UCSD-AML1 (cell line): ENCODE data around the gene IGF1R.

Source experiments
- DNase-seq: peaks from one replicate; lab custom pipeline; 2025; ENCODE audit not compliant: unreplicated experiment; lab: John Stamatoyannopoulos, UW

IGF1R gene

DNA sequence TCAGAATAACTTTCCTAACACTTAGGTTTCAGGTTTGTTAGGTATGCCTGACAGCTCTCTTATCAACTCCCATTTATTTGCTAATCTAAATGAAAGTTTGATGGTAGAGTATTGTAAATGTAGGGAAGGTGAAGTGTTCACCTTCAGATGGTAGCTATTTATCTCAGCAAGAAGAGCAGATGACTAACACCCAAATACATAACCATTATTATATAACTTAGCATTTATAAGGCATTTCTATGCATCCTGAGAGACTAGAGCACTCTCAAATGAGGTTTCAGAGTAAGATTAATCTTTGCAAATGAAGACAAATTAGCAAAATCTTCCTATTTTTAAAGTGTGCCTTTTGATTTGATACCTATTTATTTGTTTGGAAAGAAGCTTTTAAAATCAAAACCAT is 143.8 kb downstream of the IGF1R start:
- no peak for DNase-seq

DNA sequence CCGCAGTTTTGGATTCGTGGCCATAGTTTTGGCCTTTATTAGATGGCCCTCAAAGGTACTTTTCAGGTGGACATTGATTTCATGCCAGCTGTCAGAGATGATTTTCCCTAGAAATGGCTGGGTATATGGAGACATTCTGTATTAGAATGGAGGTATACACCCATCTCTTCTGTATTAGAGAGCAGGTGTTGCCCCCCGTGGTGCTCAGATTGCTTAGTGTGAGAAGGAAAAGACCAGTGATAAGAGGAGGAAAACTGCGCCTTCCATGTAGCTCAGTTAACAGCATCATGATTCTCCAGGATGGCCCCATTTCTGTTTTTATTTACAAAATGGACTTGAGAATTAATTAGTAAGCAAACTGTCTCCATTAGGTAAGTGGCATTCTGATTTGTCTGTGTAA is 145.9 kb downstream of the IGF1R start:
- DNase-seq = no peak

DNA sequence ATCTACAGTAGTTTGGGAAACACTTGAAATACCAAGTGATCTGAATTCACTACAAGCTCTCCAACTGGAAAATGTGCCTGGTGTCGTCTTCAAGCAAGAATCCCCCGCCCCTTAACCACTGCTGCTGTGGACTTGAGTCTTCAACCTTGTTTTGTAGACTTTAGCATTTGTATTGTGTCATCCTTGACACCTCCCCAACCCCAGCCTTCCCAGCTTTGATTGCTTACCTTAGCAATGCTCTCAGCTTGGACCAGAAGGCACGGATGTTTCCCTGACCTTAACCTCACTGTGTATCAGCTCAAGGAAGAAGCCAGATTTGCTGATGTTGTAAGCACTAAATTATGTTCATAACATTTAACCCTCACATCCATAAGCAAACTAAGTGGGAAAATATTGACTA is 146.4 kb downstream of the IGF1R start:
- no peak for DNase-seq

DNA sequence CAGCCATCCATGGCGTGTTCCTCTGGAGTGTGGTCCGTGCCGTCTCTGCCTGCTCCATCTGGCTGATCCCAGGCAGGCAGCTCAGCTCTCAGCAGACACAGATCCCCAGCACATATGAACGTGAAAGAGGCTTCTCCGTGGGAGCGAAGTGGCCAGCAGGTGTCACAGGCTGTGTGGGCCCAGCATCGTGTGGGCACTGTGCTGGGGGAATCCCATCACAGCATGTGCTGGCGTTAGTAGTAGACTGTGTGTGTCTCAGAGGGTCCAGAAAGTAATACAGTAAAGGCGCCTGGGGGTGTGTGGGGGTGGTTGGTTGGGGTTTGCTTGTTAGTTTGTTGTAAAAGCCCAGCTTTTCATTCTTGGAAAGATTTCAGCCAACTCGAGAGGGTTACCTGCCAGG is 147.6 kb downstream of the IGF1R start:
- no peak for DNase-seq

DNA sequence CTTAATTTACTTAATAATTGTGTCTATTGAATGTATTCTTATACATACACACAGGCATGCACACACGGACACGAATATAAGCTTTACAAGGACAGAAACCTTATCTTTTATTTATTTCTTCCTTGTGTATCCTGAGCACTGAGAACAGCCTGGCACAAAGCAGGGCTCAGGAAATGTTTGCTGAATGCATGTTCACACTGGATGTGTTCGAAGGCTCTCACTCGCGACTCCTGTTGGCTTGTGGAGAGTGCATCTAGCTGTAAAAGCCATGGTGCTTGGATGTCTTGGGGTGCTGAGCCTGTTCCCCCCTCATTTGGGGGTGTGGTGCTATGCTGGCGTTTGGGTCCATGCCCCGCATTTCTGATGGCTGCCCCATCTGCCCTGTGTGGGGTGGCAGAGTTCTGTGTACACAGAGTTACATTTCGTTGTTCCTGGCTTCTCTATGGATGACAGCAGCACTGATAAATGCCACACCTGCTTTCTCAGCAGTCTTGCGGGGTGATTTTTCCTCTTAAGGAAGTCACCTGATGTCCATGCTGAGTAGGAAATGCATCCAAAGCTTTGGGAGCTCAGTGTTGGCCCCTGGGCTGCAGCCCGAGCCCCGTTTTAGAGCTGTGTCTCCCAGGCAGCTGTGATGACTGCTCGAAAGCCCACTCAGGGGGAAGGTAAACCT is 148.5 kb downstream of the IGF1R start:
- no peak for DNase-seq

DNA sequence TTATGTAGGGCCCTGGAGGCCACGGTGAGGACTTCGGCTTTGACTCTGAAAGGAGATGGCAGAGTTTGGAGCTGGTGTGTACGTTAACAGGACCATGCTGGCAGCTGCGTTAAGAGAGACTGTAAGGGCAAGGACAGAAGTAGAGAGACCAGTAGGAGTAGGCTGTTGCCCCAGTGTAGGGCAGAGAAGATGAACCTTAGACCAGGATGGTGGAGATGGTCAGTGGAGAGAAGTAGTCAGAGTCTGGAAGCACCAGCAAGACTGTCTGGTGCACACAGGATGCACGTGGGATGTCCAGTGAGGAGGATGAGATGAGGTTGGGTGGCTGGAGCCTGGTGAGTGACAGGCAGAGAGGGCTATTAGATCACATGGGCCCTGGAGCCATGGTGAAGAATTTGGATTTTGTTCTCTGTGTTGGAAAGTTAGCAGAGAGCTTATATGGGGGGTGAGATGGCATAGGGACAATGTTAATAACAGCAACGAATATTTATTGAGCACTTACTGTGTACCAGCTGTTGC is 150.1 kb downstream of the IGF1R start:
- no peak for DNase-seq

DNA sequence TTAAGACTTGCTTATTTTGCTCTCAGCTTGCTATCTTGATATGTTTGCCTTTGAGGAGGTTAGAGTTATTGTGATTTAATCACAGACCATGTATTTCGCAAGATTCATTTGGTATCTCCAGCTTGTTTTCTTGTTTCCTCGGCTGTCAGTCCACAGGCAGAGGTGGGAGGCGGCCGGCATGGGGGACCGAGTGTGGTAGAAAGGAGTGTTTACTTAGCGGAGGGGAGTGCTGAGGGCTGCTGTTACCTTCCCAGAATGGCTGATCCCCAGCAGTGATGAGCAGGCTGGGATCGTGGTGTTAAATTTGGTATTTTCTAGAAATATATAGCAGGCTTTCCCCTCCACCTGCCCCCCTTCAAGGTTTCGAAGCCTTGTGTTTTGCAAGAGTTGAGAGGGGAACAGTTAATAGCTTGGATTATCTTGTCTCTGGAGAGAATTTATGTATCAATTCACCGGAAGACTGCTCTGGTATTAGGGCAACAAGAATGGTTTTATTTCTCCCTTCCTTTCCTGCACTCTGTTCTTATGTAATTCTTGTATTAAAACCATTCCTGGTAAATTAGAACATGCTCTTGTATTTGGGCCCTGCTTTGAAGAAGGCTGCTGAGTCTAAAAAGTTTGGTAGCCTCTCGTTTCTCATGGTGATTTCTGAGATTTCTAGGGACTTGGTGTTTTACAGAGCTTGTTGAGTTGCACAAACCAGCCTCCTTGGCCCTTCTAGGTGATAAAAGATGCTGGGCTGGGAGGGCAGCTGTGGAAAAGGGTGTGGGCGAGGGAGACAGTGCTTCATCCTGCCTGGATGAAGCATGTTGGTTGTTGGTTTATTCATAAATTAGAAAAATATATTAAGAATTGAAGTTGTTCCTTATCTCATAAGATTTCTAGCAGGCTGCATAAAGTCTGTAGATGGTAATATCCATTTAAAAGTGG is 151.4 kb downstream of the IGF1R start:
- no peak for DNase-seq

DNA sequence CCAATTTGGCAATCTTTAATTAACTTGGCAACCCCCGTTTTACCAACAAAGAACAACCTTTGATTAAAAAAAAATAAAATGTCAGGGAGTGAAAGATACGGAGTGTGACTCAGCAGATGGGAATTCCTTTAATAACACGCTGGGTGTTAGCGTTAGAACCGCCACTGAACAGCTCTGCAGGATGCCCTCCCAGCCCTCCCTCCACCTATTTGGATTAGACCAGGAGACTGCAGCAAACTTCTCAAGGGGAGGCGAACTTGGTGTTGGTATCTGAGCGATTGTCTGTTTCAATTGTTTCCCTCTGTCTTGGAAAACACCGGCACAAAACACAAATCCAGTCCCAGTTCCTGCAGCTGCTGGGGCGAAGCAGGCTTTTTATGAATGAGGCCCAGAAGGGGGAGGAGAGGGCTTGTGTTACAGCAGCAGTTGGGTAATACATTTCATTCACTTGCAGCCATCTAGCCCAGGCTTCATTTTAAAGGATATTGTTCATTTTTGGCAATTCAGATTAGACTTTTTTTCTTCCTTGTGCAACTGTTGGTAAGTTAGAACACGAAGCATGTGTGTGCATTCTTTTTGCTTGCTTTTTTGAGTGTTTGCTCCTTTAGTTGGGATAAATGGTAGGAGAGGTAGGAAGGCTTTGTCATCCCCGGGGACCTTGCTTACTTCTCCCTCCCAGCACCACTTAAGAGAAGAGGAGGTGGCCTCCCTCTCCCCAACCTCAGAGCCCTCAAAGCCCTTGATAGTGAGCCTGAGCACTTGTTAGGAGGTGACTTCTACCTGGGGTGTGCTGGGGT is 152.3 kb downstream of the IGF1R start:
- no peak for DNase-seq

DNA sequence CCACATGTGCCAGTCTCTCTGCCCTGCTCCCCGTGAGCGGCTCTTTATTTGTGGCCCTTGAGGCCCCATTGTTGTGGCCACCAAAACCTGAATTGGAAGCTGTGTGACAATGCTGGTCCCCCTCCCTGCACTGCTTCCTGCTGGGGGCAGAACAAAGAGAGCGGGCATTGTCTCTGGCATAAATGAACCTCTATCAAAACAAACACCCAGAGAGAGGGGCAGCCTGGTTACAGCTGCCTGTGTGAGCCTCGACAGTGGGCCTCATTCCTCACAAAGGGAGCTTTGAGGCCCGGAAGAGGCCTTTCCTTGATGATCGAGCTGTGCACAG is 152.9 kb downstream of the IGF1R start:
- no peak for DNase-seq

DNA sequence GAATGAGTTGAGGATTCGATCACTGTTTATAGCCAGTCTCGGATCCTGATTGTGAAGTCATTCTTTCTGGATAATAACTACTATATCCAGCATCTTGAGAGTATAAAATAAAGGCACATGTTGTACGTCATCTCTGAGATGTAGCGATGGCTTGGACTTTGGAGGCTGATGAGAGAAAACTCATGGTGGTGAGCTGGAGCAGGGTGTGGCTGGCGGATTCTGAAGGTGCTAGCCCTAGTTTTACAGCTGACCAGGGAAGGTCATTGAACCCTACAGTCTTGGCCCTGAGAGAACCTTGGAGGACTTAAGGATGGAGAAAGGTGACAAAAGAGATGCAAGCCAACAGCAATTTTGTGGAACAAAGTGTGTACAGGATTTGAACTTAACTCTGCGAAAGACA is 153.8 kb downstream of the IGF1R start:
- DNase-seq = no peak

DNA sequence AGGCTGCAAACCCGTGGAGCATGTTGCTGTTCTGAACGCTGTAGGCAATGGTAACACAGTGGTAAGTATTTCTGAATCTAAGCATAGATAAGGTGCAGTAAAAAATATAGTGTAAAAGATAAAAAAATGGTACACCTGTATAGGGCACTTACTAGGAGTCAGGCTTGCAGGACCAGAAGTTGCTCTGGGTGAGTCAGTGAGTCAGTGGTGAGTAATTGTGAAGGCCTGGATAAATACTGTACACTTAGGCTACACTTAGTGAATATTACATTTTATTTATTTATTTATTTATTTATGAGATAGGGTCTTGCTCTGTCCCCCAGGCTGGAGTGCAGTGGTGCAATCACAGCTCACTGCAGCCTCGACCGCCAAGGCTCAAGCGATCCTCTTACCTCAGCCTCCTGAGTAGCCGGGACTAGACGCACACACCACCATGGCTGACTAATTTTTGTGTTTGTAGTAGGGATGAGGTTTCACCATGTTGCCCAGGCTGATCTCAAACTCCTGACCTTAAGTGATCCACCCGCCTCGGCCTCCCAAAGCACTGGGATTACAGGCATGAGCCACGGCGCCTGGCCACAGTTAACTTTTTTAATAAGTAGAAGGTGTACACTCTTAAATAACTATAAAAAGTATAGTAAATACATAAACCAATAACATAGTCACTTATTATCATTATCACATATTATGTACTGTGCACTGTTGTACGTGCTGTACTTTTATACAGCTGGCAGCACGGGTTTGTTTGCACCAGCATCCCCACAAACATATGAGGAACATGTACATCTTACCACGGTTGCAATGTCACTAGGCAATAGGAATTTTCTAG is 155.1 kb downstream of the IGF1R start:
- no peak for DNase-seq

DNA sequence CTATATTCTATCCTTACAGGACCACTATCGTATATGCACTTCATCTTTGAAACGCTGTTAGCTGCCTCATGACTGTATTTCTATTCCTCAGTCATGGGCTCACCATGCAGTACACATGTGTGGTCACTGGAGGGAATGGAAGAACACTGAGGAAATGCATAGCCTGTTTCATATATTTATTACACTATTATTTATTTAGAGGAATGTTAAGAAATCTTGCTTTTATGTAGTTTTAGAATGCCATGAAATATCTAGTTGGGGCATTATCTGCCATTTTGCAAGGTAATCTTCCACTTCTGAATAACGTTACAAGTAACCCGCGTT is 155.7 kb downstream of the IGF1R start:
- no peak for DNase-seq

DNA sequence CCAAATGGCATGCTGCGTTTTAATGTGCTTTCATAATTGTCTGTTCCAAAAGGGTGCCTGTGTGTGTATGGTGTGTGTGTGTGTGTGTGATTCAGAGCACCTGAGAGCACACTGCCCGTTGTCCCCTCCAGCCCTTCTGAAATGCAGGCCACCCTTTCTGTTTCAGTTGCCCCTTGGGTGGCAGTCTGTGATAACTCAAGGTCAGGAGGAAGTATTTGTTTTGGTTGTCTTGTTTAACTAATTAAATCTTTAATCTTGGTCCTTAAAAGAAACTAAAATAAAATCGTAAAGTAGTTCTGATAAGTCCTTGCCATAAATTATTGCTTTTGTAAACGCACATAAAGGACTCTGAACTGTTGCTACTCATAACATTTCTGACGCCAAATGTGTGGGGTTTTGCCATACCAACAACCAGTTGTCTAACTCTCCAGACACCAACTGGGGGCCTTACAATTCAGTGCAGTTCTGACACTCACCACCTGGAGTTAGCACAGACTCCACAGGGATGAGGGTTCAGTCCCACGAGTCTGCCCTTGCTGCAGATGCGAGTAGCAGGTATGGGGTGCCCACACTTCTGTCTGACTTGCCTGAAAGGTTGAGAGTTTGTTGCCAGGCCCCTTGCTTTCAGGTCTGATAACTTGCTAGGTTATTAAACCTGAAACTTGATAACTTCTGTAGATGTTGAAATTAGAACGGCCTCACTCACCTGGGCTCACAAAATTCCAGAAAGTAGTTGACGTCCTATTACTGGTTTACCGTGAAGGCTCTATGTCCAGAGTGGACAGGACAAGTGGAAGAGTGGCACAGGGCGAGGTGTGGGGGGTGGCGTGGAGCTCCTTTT is 157.3 kb downstream of the IGF1R start:
- DNase-seq = no peak

DNA sequence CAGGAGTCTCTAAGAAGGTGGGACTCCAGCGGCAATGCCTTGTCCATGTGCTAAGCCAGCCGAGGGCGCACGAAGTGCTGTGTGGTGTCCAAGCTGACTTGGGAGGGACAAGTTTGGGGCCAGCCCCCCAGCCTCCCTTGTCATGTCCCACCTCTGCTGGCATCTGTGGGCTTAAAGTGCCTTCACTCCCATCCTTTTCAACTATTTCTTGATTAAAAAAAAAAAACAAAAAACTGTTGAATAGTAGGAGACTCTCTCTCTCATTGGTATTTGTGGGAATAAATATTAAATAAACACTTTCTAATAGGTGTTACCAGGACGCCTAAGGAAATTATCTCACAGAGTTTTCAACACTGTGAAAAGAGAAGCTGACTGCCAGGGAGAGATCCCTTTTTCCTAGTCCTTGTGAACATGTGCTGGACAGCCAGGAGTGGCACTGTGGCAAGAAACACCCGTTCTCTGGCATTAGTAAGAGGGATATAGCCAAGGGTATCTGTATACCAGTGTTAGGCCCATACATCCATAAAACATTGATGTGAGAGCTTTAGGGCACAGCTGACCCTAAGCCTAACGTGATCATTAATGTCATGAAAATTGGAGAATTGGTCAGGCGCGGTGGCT is 158.0 kb downstream of the IGF1R start:
- no peak for DNase-seq

DNA sequence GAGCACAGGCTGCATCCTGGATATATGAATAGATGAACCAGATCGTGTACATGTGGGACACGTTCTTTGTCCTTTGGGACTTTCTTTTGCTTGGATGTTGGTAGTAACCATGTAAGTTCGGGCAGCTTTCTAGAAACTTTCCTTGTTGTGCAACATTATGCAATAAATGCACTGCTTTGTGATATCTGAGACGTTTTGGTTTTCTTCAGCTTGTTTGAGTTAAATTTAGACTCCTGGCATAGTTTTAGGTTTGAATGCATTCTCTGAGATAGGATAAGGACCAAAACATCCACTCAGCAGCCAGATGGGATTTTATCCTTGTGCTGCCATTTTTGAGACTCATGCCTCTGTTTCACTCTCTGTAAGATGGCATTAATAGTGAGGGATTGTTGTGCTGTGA is 158.9 kb downstream of the IGF1R start:
- DNase-seq = no peak

DNA sequence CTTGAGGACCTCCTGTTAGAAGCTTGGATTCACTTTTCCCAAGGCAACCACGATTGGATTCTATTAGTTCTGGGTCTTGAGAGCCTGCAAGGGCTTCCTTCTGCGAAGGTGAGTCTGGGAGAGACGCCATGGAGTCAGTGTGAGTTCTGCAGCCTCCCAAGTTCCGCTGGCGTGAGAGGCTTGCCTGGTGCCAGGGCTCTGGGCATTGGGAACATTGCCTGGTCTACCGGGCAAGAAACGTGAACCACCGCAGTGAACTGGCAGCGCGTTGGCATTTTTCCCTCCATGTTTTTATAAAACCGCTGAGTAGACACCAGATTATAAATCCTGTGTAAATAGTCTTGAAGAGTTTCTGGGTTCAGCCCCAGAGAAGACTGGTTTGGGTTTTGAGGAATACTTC is 160.9 kb downstream of the IGF1R start:
- no peak for DNase-seq

DNA sequence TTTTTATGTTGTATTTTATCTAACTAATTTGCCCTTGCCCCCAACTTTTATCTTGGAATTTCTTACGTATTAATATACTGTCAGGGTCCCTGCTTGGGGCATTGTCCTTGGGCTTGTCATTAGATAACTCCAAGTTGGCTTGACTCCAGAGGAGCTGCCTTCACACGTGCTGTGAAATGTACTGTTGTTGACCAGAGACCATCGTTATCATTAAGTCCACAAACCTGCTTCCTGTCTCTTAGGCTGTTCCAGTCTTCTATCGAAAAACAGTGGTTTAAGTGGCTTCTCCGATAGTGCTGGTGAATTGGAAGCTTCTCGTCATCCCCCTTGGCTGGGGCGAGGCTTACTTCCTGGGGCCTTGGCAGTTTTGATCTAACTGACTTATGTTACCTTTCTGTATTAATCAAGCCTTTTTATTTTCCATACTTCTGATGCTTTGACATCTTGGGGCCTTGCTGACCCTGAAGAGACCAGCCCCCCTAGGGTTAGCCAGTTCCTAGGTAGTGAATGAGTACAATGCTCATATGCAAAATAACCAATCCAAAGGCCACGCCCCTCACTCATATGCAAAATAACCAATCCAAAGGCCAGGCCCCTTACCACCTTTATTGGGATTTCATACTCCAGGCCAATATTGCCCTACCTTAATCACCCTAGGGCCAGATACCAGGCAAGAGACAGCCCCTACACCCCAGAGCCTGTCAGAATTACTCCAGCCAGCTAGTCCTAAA is 164.5 kb downstream of the IGF1R start:
- no peak for DNase-seq

DNA sequence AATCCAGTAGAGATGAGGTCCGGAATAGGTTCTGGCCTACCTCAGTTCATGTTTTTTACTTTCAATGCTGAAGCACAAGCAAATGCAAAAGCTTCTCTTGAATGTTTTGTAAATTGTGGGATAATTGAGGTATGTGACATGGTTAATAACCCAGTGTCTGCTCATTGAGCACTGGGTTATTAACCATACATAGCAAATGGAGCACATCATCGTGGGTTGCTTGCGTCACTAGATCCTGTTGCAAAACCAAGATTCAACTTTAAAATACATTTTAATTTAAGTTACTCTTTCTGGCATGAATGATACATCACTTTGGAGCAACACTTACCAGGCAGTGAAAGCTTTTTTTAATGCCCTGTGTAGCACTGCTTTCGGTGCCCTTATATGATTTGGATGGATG is 165.6 kb downstream of the IGF1R start:
- no peak for DNase-seq

DNA sequence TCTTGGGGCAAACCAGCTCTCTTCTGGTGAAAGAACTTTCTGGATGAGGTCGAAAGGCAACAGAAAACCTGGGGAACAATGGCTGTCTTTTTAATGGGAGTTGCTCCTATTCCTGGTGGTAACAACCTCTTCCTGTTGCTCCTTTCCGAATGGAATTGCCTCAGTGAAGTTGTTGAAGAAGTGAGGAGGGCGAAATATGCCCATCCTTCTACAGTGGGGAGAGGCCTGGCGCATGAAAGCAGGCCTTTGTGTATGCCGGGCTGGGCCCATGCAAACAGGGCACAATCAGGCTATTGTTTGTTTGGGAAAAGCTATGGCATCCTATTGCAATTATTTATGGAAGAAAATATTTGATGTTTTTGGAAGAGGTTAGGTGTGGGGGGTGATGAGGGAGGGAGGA is 166.9 kb downstream of the IGF1R start:
- no peak for DNase-seq
